ENCODE results near the gene YWHAQ.
A peak's percentile ranks its signal among the peaks of the same experiment; 100 is the strongest.
"Not testable (repeated sequence)": the region's sequence is repeated elsewhere in the genome, so short reads cannot be mapped to it uniquely, and the experiment has no call there.

Gene YWHAQ

DNA sequence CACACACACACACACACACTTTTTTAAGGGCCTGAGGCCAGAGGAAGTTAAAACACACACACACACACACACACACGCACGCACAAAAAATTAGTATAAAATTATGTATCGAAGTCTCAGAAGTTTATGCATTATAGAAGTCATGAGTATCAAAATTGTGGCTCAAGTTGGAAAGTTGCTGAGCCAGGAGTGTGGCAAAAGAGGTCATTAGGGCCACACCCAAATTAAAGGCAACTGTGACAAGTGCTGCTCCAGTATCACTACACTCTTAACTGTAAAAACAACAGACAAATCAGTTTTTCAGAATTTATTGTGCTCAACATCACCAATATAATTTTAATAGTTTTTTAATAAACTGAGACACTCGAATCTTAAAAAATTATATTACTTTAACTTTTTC, 36.9 kb downstream of the YWHAQ start:
- no peak for DNase-seq

DNA sequence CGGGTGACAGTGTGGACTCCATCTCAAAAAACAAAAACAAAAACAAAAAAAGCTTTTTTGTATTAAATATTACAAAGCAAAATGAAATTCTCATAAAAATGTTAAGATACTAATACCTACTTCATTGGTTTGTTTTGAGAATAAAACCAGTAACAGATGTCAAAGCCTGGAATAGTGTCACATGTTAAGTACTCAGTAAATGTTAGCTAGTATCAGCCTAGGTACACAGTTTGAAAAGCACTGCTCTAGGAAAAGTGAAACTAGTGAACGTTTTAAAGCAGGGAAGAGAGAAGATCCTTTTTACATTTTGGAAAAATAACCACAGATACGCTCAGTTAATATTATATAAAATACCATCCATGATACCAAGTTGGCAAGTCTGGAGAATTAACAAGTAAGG, 38.1 kb downstream of the YWHAQ start:
- DNase-seq: no peak

DNA sequence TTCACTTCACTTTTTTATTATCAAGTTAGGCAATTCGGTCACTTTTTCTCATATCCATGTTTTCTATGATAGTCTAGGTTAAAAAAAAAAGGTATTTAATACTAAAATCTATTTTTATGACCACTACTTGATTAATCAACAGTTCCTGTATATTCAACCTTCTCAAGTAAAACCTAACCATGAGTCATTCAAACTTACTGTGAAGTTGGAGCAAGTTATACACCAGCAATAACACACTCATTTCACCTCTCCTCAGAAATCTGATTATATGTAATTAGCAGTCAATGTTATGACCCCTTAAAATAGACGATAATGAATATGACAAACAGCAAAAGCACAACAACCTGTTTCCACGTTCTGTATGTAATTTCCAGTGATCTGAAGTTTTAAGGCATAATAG, 40.2 kb downstream of the YWHAQ start:
- no peak for DNase-seq

DNA sequence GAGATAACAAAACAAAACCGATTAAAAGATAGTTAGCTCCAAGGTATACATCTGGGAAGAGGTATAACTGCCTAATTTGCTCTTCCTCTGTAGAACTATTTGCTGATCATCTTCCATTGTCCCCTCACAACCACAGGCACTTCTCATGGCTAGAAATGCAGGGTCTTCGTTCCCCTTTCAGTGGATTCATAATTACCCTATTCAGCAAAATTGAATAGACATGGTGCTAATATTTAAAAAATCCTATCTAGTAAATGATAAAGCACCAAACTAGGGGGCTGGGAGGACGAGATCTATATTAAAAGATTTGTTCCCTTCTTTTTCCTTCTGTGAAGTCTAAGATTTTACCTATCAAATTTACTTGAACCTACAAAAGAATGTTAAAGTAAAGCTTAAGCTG, 44.3 kb downstream of the YWHAQ start:
- no peak for DNase-seq

DNA sequence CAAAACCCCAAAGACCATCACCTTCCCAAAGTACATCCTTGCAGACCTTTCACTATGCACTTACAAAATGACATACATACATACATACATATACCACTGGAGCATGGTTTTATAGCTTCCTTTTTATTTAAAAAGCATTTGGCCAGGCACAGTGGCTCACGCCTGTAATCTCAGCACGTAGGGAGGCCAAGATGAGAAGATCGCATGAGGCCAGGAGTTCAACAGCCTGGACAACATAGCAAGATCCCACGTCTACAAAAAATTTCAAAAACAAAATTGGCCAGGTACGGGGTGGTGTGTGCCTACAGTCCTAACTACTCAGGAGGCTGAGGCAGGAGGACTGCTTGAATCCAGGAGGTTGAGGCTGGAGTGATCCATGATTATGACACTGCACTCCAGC, 45.3 kb downstream of the YWHAQ start:
- DNase-seq: no peak

DNA sequence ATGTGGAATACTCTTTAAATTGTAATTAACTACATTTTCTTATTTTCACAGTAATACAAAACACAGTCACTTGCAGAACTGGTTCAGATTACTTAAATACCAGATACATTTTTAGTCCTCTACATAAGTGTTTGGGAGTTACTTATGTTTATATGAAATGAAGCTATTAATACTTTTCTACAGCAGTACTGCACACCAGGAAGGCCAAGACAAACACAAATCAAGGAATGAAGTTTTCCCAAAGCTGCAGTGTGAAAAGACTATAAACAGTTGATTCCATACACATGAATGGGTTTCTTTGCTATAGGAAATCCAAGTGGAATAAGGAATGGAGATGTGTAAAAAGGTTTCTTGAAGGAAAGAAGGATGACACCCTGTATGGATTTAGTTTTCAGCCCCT, 45.9 kb downstream of the YWHAQ start:
- DNase-seq: not testable (repeated sequence)

DNA sequence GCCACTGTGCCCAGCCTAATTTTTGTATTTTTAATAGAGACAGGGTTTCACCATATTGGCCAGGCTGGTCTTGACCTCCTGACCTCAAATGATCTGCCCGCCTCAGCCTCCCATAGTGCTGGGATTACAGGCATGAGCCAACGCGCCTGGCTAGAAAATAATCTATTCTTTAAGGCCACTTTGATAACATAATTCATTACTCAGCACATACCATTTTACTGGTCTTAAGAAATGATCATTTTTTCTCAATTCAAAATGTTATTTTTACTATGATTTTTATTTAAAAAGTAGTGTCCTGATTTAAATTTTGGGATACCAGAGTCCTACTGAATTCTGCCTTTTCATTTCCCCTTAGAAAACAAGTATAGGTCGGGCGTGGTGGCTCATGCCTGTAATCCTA, 48.2 kb downstream of the YWHAQ start:
- DNase-seq: no peak

DNA sequence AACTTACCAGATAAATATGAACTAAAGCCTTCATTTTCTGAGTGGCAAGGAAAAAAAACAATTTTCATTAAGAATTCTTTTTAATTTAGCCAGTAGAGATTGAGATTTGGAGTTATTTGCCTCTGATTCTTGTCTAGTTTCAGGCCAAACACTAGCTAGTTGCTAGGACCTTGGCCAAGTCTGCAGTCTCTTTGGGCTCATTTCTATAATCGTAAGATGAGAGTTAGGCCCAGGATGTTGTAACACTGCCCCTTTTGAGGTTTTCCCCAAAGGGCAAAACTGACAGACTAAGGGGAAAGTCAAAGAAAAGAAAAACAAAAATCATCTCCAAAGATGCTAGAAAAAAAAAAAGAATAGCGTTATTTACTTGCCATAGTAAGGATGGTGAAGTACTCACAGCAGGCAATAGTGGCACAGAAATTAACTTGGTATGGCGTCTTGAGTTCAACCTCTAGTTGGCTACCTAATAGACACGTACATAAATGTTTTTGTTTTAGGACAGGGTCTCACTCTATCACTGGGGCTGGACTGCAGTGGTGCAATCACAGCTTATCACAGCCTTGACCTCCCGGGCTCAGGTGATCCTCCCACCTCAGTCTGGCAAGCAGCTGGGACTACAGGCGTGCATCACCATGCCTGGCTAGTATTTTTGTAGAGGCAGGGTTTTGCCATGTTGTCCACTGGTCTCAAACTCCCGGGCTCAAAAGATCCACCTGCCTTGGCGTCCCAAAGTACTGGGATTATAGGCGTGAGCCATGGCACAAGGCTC, 52.1 kb downstream of the YWHAQ start:
- DNase-seq: no peak

- no peak for DNase-seq
Observed at GRCh38 chr2:9574331-9574730, 56.5 kb downstream of the YWHAQ start.

DNA sequence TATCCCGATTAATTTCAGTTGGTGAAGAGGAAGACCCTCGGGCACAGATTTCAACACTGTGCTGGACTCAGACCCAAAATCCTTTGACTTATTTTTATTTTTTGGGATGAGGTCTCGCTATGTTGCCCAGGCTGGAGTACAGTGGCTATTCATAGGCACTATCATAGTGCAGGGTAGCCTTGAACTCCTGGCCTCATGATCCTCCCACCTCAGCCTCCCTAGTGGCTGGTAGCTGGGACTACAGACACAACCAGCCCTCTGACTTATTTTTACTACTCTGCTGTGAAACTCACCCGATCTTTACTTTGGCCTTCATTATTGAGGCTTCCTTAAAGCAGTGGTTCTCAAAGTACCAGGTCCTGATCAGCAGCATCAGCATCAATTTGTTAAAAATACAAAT, 57.0 kb downstream of the YWHAQ start:
- no peak for DNase-seq

- DNase-seq: no peak
Observed at GRCh38 chr2:9573013-9573720, 57.6 kb downstream of the YWHAQ start.

GRCh38 chr2:9570182-9571060, 60.4 kb downstream of the YWHAQ start:
- DNase-seq: no peak

GRCh38 chr2:9565436-9566153, 65.2 kb downstream of the YWHAQ start:
- peak; percentile 11 to 34 for DNase-seq

DNA sequence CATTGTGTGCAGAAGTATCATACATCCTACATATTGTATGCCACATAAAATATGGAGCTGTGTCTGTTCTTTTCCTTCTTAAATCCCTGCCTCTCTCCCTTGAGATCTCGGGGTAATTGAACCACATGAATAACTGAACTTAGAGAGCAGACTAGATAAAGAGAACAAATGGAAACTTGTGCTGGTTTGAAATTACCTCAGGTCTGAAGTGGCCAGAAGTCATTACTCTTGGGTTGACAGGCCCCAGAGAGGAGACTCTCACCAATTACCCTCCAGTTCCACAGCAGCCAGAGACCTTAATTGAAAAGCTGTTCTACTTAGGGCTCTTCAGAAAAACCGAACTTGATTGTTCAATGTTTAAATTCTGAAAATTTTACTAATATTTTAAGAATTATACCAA, 70.2 kb downstream of the YWHAQ start:
- no peak for DNase-seq

GRCh38 chr2:9558948-9559381, 71.8 kb downstream of the YWHAQ start:
- DNase-seq: no peak

DNA sequence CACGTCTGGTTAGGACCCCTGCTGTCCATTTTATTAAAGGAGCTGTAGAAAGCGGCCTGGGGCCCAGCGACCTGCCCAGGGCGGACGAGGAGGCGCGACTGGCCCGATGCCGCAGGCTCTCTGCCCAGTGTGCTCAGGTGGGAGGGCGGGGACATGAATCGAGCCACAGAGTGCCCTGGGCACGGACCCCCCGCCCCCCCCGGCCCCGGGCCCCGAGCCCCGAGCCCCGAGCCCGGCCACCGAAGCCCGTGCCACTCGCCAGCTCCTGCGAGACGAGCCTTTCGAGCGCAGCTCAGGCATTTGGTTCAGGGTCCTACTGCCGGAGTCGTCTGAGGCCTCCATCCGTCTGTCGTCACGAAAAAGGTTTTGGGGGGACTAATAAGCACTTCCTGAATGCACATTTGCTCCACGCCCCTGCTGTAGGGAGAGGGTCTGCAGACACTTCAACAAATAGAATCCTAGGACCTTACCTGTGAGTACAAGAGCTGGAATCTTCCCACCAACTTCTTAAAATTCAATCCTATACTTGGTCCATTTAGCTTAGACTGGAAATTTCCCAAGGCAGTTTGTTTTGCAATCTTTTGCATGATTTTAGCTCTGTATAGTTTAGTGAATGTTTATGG, 74.6 kb downstream of the YWHAQ start:
- DNase-seq: no peak

GRCh38 chr2:9555297-9556120, 75.3 kb downstream of the YWHAQ start, which contains the start of gene ADAM17:
Gene ADAM17 (minus strand): TSS chr2:9555830. CDS start chr2:9555605, 225 bp downstream.
- DNase-seq: peak; percentile 84 to 87

GRCh38 chr2:9554921-9555296, 75.9 kb downstream of the YWHAQ start:
- DNase-seq: no peak

DNA sequence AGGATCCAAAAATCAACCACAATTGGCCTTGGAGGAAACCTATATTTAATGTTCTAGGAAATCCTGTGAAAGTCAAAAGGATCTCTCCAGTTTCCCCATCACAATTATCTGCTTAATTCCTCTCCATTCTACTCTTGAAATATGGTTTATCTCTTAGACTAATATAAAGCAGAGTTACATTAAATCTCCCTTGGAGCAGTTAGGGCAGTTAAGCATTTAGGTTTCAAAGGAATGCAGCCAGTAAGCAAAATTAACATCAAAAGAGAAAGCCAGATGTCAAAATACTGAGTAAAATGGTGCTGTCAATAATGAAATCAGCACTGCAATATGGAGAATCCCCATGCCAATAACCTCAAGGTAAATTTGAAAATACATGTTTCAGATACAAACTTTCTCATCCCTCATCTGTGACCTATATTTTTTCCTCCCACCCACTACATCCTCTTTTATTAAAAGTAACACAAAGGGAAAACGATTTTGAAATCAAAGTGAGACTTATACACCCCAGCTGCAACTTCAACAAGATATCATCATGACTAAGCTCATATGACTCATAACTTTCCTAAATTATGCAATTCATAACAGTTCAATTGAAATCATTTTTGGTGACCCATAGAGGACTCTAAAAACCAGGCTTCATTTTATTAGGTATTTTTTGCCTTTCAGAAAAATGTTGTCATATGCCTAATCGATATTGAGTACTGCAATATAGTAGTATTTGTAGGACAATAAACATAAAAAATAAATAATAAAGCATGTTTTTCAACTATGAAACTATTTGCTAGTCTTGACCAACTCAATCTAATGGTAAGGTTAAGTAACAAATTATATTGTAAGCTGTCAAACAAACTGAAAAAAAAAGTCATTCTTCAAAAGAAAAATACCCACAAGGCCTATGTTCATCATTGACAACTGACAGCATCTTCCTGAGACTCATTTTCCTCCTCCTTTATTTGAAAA, 78.3 kb downstream of the YWHAQ start:
- no peak for DNase-seq

- DNase-seq: not testable (repeated sequence)
Observed at GRCh38 chr2:9550859-9551391, 79.9 kb downstream of the YWHAQ start.
